Measurements from ENCODE around the gene PLCD3. TPM values are rescaled to one million over a fixed set of nuclear protein-coding genes. Genes with fewer than 3 reads are reported as not detected.

The PLCD3 gene
- polyA plus RNA-seq, 1 of the 3 experiments (the other 2 are of a cell fraction): 59.7 TPM

DNA sequence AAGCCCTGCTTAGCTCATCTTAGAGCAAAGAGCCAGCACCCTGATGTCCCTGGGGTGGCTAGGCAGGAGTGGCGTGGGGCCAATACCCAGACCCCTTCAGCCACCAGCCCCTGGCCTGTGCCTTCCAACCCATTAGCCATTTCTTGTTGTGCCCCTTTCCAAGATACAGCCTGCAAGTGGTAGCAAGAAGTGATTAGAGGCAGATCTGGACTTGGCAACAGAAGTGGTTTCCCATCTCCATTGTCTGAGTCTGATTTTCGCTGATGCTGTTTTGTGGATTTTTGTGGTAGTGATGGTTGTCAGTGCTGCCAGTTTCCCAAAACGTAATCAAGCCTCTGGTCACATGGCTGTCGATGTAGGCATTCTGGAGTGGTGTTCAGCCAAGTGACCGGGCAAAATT lies 25.7 kb downstream of the PLCD3 start:
- H3K9me2 ChIP-seq: no peaks in the 10 kb centered on the region
- no peak for DNase-seq
- H3K4me2 ChIP-seq: no peak overlapping the region
- ChIA-PET POLR2A (no interaction called here), CTCF (interaction anchor here (1.2 to 5.5 kb wide), 5 partner anchors 8 to 86 kb away, joined by 3 to 46 read pairs (median 28); partner anchors contain the start of genes ACBD4 and PLCD3)
- no peaks in the 10 kb centered on the region for H3K79me2 ChIP-seq (ENCODE audit: insufficient read depth)
- peaks cover 0 to 2% of the 10 kb centered on the region in 2 experiments; a peak in 1 of 4 replicates for H3K4me1 ChIP-seq (ENCODE audit: control insufficient read depth in 1 of 2, insufficient read depth in 2 of 2, low read depth in 1 of 2, low read length in 1 of 2)
- no peaks in the 10 kb centered on the region for H3K27me3 ChIP-seq (ENCODE audit: insufficient read depth)
- no peak overlapping the region; a peak in 1 of 4 replicates for H3K27ac ChIP-seq (ENCODE audit: low read depth in 2 of 2, low read length in 1 of 2)
- H3K9ac ChIP-seq: no peak overlapping the region
- 96% methylated on average over 5 of the region's 5 CpGs for WGBS (ENCODE audit: low lambda C conversion rate)
- peaks cover 5% of the 10 kb centered on the region for H3F3A ChIP-seq (replicated peaks; ENCODE audit: insufficient read depth)
- no peaks in the 10 kb centered on the region for H3K9me3 ChIP-seq
- H4K20me1 ChIP-seq (ENCODE audit: insufficient read depth): no peaks in the 10 kb centered on the region
- TF ChIP-seq, protein P1, sequence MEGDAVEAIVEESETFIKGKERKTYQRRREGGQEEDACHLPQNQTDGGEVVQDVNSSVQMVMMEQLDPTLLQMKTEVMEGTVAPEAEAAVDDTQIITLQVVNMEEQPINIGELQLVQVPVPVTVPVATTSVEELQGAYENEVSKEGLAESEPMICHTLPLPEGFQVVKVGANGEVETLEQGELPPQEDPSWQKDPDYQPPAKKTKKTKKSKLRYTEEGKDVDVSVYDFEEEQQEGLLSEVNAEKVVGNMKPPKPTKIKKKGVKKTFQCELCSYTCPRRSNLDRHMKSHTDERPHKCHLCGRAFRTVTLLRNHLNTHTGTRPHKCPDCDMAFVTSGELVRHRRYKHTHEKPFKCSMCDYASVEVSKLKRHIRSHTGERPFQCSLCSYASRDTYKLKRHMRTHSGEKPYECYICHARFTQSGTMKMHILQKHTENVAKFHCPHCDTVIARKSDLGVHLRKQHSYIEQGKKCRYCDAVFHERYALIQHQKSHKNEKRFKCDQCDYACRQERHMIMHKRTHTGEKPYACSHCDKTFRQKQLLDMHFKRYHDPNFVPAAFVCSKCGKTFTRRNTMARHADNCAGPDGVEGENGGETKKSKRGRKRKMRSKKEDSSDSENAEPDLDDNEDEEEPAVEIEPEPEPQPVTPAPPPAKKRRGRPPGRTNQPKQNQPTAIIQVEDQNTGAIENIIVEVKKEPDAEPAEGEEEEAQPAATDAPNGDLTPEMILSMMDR (IDR thresholded peaks at IDR 0.05): no peak
- TF ChIP-seq GATA2 (CRISPR knock-in tag; IDR thresholded peaks at IDR 0.05) (no peak), MXI1 (IDR thresholded peaks at IDR 0.05; ENCODE audit: low read depth, low read length) (no peak), MEF2A (IDR thresholded peaks at IDR 0.05; ENCODE audit: borderline replicate concordance, low read depth) (no peak), NRF1 (IDR thresholded peaks at IDR 0.05; ENCODE audit: low read depth, low read length) (no peak), JUND (IDR thresholded peaks at IDR 0.05) (no peak), FOXM1 (IDR thresholded peaks at IDR 0.05; ENCODE audit: low read depth) (no peak), CHD2 (IDR thresholded peaks at IDR 0.05; ENCODE audit: low read length, partially characterized antibody) (no peak), SIN3A (IDR thresholded peaks at IDR 0.05; ENCODE audit: borderline replicate concordance, low read depth, low read length) (no peak), RXRA (IDR thresholded peaks at IDR 0.05; ENCODE audit: borderline replicate concordance, low read depth) (no peak), USF2 (IDR thresholded peaks at IDR 0.05; ENCODE audit: borderline replicate concordance, low read depth, low read length) (no peak), REST (IDR thresholded peaks at IDR 0.05; ENCODE audit: low read depth, low read length) (no peak), EP300 (IDR thresholded peaks at IDR 0.05; ENCODE audit: borderline replicate concordance in 1 of 2, low read depth in 1 of 2, low read length in 1 of 2) (no peak), ELF1 (IDR thresholded peaks at IDR 0.05) (no peak)
- TF ChIP-seq, protein P2, sequence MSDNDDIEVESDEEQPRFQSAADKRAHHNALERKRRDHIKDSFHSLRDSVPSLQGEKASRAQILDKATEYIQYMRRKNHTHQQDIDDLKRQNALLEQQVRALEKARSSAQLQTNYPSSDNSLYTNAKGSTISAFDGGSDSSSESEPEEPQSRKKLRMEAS (IDR thresholded peaks at IDR 0.05; ENCODE audit: low read depth): no peak
- TF ChIP-seq, protein P3, sequence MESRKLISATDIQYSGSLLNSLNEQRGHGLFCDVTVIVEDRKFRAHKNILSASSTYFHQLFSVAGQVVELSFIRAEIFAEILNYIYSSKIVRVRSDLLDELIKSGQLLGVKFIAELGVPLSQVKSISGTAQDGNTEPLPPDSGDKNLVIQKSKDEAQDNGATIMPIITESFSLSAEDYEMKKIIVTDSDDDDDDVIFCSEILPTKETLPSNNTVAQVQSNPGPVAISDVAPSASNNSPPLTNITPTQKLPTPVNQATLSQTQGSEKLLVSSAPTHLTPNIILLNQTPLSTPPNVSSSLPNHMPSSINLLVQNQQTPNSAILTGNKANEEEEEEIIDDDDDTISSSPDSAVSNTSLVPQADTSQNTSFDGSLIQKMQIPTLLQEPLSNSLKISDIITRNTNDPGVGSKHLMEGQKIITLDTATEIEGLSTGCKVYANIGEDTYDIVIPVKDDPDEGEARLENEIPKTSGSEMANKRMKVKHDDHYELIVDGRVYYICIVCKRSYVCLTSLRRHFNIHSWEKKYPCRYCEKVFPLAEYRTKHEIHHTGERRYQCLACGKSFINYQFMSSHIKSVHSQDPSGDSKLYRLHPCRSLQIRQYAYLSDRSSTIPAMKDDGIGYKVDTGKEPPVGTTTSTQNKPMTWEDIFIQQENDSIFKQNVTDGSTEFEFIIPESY (IDR thresholded peaks at IDR 0.05; ENCODE audit: borderline replicate concordance, low read depth): no peak
- no peak overlapping the region for H3K4me3 ChIP-seq (ENCODE audit: low read depth in 2 of 2, low read length in 1 of 2)
- peaks cover 19 to 69% of the 10 kb centered on the region in 2 experiments for H3K36me3 ChIP-seq (replicated peaks in 1 of 2; ENCODE audit: control insufficient read depth in 1 of 2, insufficient read depth in 2 of 2, low read length in 1 of 2)
- H2AFZ ChIP-seq (ENCODE audit: low read depth): no peak overlapping the region
